Vagina (tissue), 2 donors: ENCODE results near the gene ATIC. TPM values are rescaled to one million over a fixed set of nuclear protein-coding genes. Genes with fewer than 3 reads are reported as not detected.

Experiments
- DNase-seq, 2 donors: peaks; one replicate each; pipeline ENCODE4 v3.0.0-alpha.2; 2017; ENCODE audit errors: extremely low spot score in 2 of 2
- H3K27ac ChIP-seq: fragments of 200-600 bp; sonication (generic); one replicate; pipeline ENCODE4 v1.5.1; 2019
- H3K27me3 ChIP-seq: fragments of 200-600 bp; sonication (generic); one replicate; pipeline ENCODE4 v1.5.1; 2019
- H3K36me3 ChIP-seq, 2 donors: fragments of 200-600 bp; sonication (generic); one replicate each; pipeline ENCODE4 v1.5.1; 2017 to 2019
- H3K4me1 ChIP-seq: fragments of 200-600 bp; sonication (generic); one replicate; pipeline ENCODE4 v1.5.1; 2019
- H3K4me3 ChIP-seq, 2 donors: fragments of 200-600 bp; sonication (generic); 1 replicate in 1 of 2; 2 replicates in 1 of 2; pipeline ENCODE4 v1.5.1; 2016 to 2019
- H3K9me3 ChIP-seq: fragments of 200-600 bp; sonication (generic); one replicate; pipeline ENCODE4 v1.5.1; 2019
- CTCF ChIP-seq, 3 experiments: fragments of 450-650 bp in 2 of 3; fragments of 200-600 bp in 1 of 3; sonication (generic) in 1 of 3; IDR thresholded peaks; one replicate each; pipeline ENCODE4 v1.5.1; 2017 to 2019; ENCODE audit warnings: antibody characterized with exemption in 3 of 3, mild to moderate bottlenecking in 2 of 3, moderate library complexity in 2 of 3
- POLR2A ChIP-seq, 2 donors: fragments of 450-650 bp; IDR thresholded peaks; one replicate each; pipeline ENCODE4 v1.6.1; 2017; ENCODE audit warnings: antibody characterized with exemption in 2 of 2, mild to moderate bottlenecking in 2 of 2, moderate library complexity in 2 of 2
- POLR2AphosphoS5 ChIP-seq, 2 donors: sonication (generic); formaldehyde crosslinking; IDR thresholded peaks; one replicate each; pipeline ENCODE4 v1.9.0; 2017; ENCODE audit warnings: antibody characterized with exemption in 2 of 2, mild to moderate bottlenecking in 2 of 2, low read depth in 1 of 2; ENCODE audit not compliant: insufficient read depth in 1 of 2
- intact Hi-C: fragments of 100-400 bp; cut with DNase I; formaldehyde crosslinking; loops from one replicate; pipeline ENCODE4 v1.15.1; 2023
- total RNA-seq: library from RNA; depleted of rRNA; stranded (reverse); fragments of >200 nt; gene quantifications from one replicate; pipeline ENCODE4 v1.2.3, GENCODE V29; 2016

Gene ATIC
- total RNA-seq, 1 donor from 2014 or later: 75.6 TPM

- H3K4me3 ChIP-seq: no peak overlapping the region
- H3K9me3 ChIP-seq: no peaks in the 10 kb centered on the region
- H3K4me1 ChIP-seq: no peaks in the 10 kb centered on the region
- no peak for DNase-seq
- no peaks in the 10 kb centered on the region for H3K36me3 ChIP-seq
- H3K27me3 ChIP-seq: no peaks in the 10 kb centered on the region
- H3K27ac ChIP-seq: no peak overlapping the region
- intact Hi-C loops: no loop called here
- no peak for TF ChIP-seq POLR2A (IDR thresholded peaks at IDR 0.05)
- no peak for TF ChIP-seq POLR2AphosphoS5 (IDR thresholded peaks at IDR 0.05; ENCODE audit: insufficient read depth in 1 of 2, low read depth in 1 of 2)
- no peak for TF ChIP-seq CTCF (IDR thresholded peaks at IDR 0.05)
Observed at GRCh38 chr2:215355801-215356200, 43.9 kb downstream of the ATIC start.

GRCh38 chr2:215356334-215356947 lies 44.6 kb downstream of the ATIC start:
- intact Hi-C loops: no loop called here
- H3K27me3 ChIP-seq: no peaks in the 10 kb centered on the region
- TF ChIP-seq POLR2A (IDR thresholded peaks at IDR 0.05) (no peak), CTCF (IDR thresholded peaks at IDR 0.05) (no peak), POLR2AphosphoS5 (IDR thresholded peaks at IDR 0.05; ENCODE audit: insufficient read depth in 1 of 2, low read depth in 1 of 2) (no peak)
- H3K4me1 ChIP-seq: no peaks in the 10 kb centered on the region
- peaks cover 0 to 4% of the 10 kb centered on the region in 2 donors for H3K36me3 ChIP-seq
- no peak for DNase-seq
- H3K27ac ChIP-seq: no peak overlapping the region
- no peaks in the 10 kb centered on the region for H3K9me3 ChIP-seq
- no peak overlapping the region for H3K4me3 ChIP-seq

- intact Hi-C loops: no loop called here
- Histone ChIP-seq H3K27ac (no peak overlapping the region), H3K4me3 (no peak overlapping the region), H3K27me3 (no peaks in the 10 kb centered on the region), H3K9me3 (no peaks in the 10 kb centered on the region), H3K36me3 (peaks cover 0 to 4% of the 10 kb centered on the region in 2 donors), H3K4me1 (no peaks in the 10 kb centered on the region)
- DNase-seq: no peak
- TF ChIP-seq POLR2AphosphoS5 (IDR thresholded peaks at IDR 0.05; ENCODE audit: insufficient read depth in 1 of 2, low read depth in 1 of 2) (no peak), POLR2A (IDR thresholded peaks at IDR 0.05) (no peak), CTCF (IDR thresholded peaks at IDR 0.05) (no peak)
Observed at GRCh38 chr2:215356948-215357461, 45.1 kb downstream of the ATIC start.

GRCh38 chr2:215357660-215358059 lies 45.8 kb downstream of the ATIC start:
- intact Hi-C loops: no loop called here

More at GRCh38 chr2:215357660-215358059, 45.8 kb downstream of the ATIC start:
- H3K4me1 ChIP-seq: no peaks in the 10 kb centered on the region
- TF ChIP-seq POLR2AphosphoS5 (IDR thresholded peaks at IDR 0.05; ENCODE audit: insufficient read depth in 1 of 2, low read depth in 1 of 2) (no peak), POLR2A (IDR thresholded peaks at IDR 0.05) (no peak), CTCF (IDR thresholded peaks at IDR 0.05) (no peak)
- no peaks in the 10 kb centered on the region for H3K9me3 ChIP-seq
- DNase-seq: no peak
- no peak overlapping the region for H3K4me3 ChIP-seq
- no peak overlapping the region for H3K27ac ChIP-seq
- peaks cover 0 to 8% of the 10 kb centered on the region in 2 donors for H3K36me3 ChIP-seq
- H3K27me3 ChIP-seq: no peaks in the 10 kb centered on the region
